IPS-20b (cell line): ENCODE results near the gene CLDN7.

Source experiments
- H3K27ac ChIP-seq: one replicate; pipeline ENCODE4 v1.5.1; 2013; ENCODE audit warnings: low read length
- H3K27me3 ChIP-seq: 2 replicates; pipeline ENCODE4 v1.6.1; 2013; ENCODE audit warnings: mild to moderate bottlenecking, low read length, inconsistent platforms; ENCODE audit not compliant: insufficient read depth
- H3K36me3 ChIP-seq: 2 replicates; pipeline ENCODE4 v1.6.1; 2013; ENCODE audit warnings: low read depth, mild to moderate bottlenecking, inconsistent platforms, low read length, moderate library complexity; ENCODE audit not compliant: insufficient read depth
- H3K4me1 ChIP-seq: 2 replicates; pipeline ENCODE4 v1.6.1; 2013; ENCODE audit warnings: mild to moderate bottlenecking, control low read depth, inconsistent platforms, low read length, moderate library complexity; ENCODE audit not compliant: insufficient read depth
- H3K4me3 ChIP-seq: 2 replicates; pipeline ENCODE4 v1.5.1; 2013; ENCODE audit warnings: mild to moderate bottlenecking, low read length, inconsistent platforms
- H3K9ac ChIP-seq: 2 replicates; pipeline ENCODE4 v1.6.1; 2013; ENCODE audit warnings: low read depth, mild to moderate bottlenecking, inconsistent platforms, low read length, moderate library complexity
- H3K9me3 ChIP-seq: 2 replicates; pipeline ENCODE4 v1.6.1; 2013; ENCODE audit warnings: mild to moderate bottlenecking, low read depth, low read length, inconsistent platforms; ENCODE audit not compliant: insufficient read depth

CLDN7 gene

GRCh38 chr17:7261379-7262191, 693 bp downstream of the CLDN7 start:
- Histone ChIP-seq H3K27ac (peak overlapping the region; percentile 67), H3K27me3 (peaks cover 44% of the 10 kb centered on the region), H3K9me3 (no peaks in the 10 kb centered on the region), H3K4me3 (peak overlapping the region; percentile 92), H3K9ac (peak overlapping the region; percentile 97), H3K36me3 (peaks cover 36% of the 10 kb centered on the region), H3K4me1 (peaks cover 13% of the 10 kb centered on the region; the same call in 1 of the 2 replicates)

- no peaks in the 10 kb centered on the region for H3K9me3 ChIP-seq
- peaks cover 13% of the 10 kb centered on the region; the same call in 1 of the 2 replicates for H3K4me1 ChIP-seq
- H3K27me3 ChIP-seq: peaks cover 44% of the 10 kb centered on the region
- H3K27ac ChIP-seq: peak overlapping the region; percentile 67
- peak overlapping the region; percentile 92 for H3K4me3 ChIP-seq
- H3K9ac ChIP-seq: peak overlapping the region; percentile 97
- peaks cover 43% of the 10 kb centered on the region for H3K36me3 ChIP-seq
Observed at GRCh38 chr17:7260651-7261378, 1.5 kb downstream of the CLDN7 start.

- Histone ChIP-seq H3K36me3 (peaks cover 48% of the 10 kb centered on the region), H3K9me3 (no peaks in the 10 kb centered on the region), H3K27me3 (peaks cover 44% of the 10 kb centered on the region), H3K4me1 (peaks cover 13% of the 10 kb centered on the region; the same call in 1 of the 2 replicates), H3K27ac (no peak overlapping the region), H3K9ac (peak overlapping the region; percentile 97; the same call in 1 of the 2 replicates), H3K4me3 (peak overlapping the region; percentile 92)
Observed at GRCh38 chr17:7260151-7260550, 2.1 kb downstream of the CLDN7 start.

GRCh38 chr17:7259555-7259889, 2.8 kb downstream of the CLDN7 start:
- H3K4me3 ChIP-seq: no peak overlapping the region
- no peak overlapping the region for H3K27ac ChIP-seq

GRCh38 chr17:7258731-7259554, 3.3 kb downstream of the CLDN7 start:
- no peaks in the 10 kb centered on the region for H3K9me3 ChIP-seq
- H3K27me3 ChIP-seq: peaks cover 36% of the 10 kb centered on the region
- H3K9ac ChIP-seq: no peak overlapping the region
- no peak overlapping the region for H3K27ac ChIP-seq
- peaks cover 8% of the 10 kb centered on the region; the same call in 1 of the 2 replicates for H3K4me1 ChIP-seq
- peaks cover 60% of the 10 kb centered on the region for H3K36me3 ChIP-seq
- H3K4me3 ChIP-seq: no peak overlapping the region

More at GRCh38 chr17:7259555-7259889, 2.8 kb downstream of the CLDN7 start:
- Histone ChIP-seq H3K27me3 (peaks cover 42% of the 10 kb centered on the region), H3K9ac (no peak overlapping the region), H3K4me1 (peaks cover 13% of the 10 kb centered on the region; the same call in 1 of the 2 replicates), H3K36me3 (peaks cover 54% of the 10 kb centered on the region), H3K9me3 (no peaks in the 10 kb centered on the region)

GRCh38 chr17:7256766-7257456, 5.4 kb downstream of the CLDN7 start:
- 0 out of 2 replicates have a peak, but pooled peaks cover 7% of the 10 kb centered on the region for H3K4me1 ChIP-seq

GRCh38 chr17:7254511-7254910, 7.8 kb downstream of the CLDN7 start:
- H3K9ac ChIP-seq: no peak overlapping the region
- no peaks in the 10 kb centered on the region for H3K9me3 ChIP-seq
- H3K36me3 ChIP-seq: peaks cover 56% of the 10 kb centered on the region
- no peaks in the 10 kb centered on the region for H3K27me3 ChIP-seq
- no peak overlapping the region for H3K27ac ChIP-seq
- H3K4me1 ChIP-seq: peaks cover 7% of the 10 kb centered on the region
- no peak overlapping the region for H3K4me3 ChIP-seq

More at GRCh38 chr17:7256766-7257456, 5.4 kb downstream of the CLDN7 start:
- H3K36me3 ChIP-seq: peaks cover 64% of the 10 kb centered on the region
- H3K9me3 ChIP-seq: no peaks in the 10 kb centered on the region
- peaks cover 16% of the 10 kb centered on the region for H3K27me3 ChIP-seq
- no peak overlapping the region for H3K9ac ChIP-seq
- H3K27ac ChIP-seq: no peak overlapping the region
- H3K4me3 ChIP-seq: no peak overlapping the region

- Histone ChIP-seq H3K4me3 (peak overlapping the region; percentile 92), H3K36me3 (peaks cover 41% of the 10 kb centered on the region)
Observed at GRCh38 chr17:7253082-7253481, 9.2 kb downstream of the CLDN7 start.

GRCh38 chr17:7252176-7253043, 9.9 kb downstream of the CLDN7 start, which contains the start of gene ELP5:
Gene ELP5, plus strand, starts transcription at chr17:7252215. Its CDS starts 336 bp downstream, at chr17:7252551.
- peak within 1 kb of the TSS; percentile 94 for H3K9ac ChIP-seq
- no peaks in the 10 kb centered on the region for H3K27me3 ChIP-seq
- H3K36me3 ChIP-seq: peaks cover 37% of the 10 kb centered on the region
- H3K9me3 ChIP-seq: no peaks in the 10 kb centered on the region
- peak within 1 kb of the TSS; percentile 100 for H3K27ac ChIP-seq
- peak within 1 kb of the TSS; percentile 92 for H3K4me3 ChIP-seq
- peaks cover 7% of the 10 kb centered on the region for H3K4me1 ChIP-seq

More at GRCh38 chr17:7253082-7253481, 9.2 kb downstream of the CLDN7 start:
- H3K27me3 ChIP-seq: no peaks in the 10 kb centered on the region
- H3K27ac ChIP-seq: no peak overlapping the region
- H3K4me1 ChIP-seq: peaks cover 7% of the 10 kb centered on the region
- H3K9ac ChIP-seq: peak overlapping the region; percentile 94; the same call in 1 of the 2 replicates
- H3K9me3 ChIP-seq: no peaks in the 10 kb centered on the region

GRCh38 chr17:7251661-7252175, 10.6 kb downstream of the CLDN7 start, which contains the start of gene CTDNEP1:
Gene CTDNEP1, minus strand, starts transcription at chr17:7251734. Its CDS starts 438 bp downstream, at chr17:7251296.
- Histone ChIP-seq H3K9ac (peak within 1 kb of the TSS; percentile 94), H3K9me3 (no peaks in the 10 kb centered on the region), H3K36me3 (peaks cover 37% of the 10 kb centered on the region), H3K4me1 (peaks cover 7% of the 10 kb centered on the region), H3K4me3 (peak within 1 kb of the TSS; percentile 92), H3K27ac (peak within 1 kb of the TSS; percentile 100), H3K27me3 (no peaks in the 10 kb centered on the region)
